Cardiac muscle cell (in vitro differentiated cells and primary cell): ENCODE data around the gene ACOXL. TPM values are rescaled to one million over a fixed set of nuclear protein-coding genes. Genes with fewer than 3 reads are reported as not detected.
A peak's percentile ranks its signal among the peaks of the same experiment; 100 is the strongest.

Source experiments
- DNase-seq, 2 donors: peaks; one replicate each; pipeline versions ENCODE4 v3.0.0 to v3.0.0-alpha.2; 2010 to 2017; ENCODE audit warnings: low read depth in 1 of 2, low spot score in 1 of 2
- H3K27ac ChIP-seq: fragments of 200-600 bp; sonication (generic); 2 replicates; pipeline ENCODE4 v1.5.1; 2016
- H3K27me3 ChIP-seq: fragments of 200-600 bp; sonication (generic); 2 replicates; pipeline ENCODE4 v1.6.0; 2016; ENCODE audit warnings: control low read depth
- H3K36me3 ChIP-seq: fragments of 200-600 bp; sonication (generic); 2 replicates; pipeline ENCODE4 v1.5.1; 2016; ENCODE audit warnings: control low read depth
- H3K4me1 ChIP-seq: fragments of 200-600 bp; sonication (generic); 2 replicates; pipeline ENCODE4 v1.8.1; 2017; ENCODE audit warnings: low read depth, mild to moderate bottlenecking, mixed run types
- H3K4me3 ChIP-seq: fragments of 200-600 bp; sonication (generic); 2 replicates; pipeline ENCODE4 v1.5.1; 2016; ENCODE audit warnings: mild to moderate bottlenecking
- H3K9me3 ChIP-seq: fragments of 200-600 bp; sonication (generic); 2 replicates; pipeline ENCODE4 v1.5.1; 2017; ENCODE audit warnings: low read depth, mild to moderate bottlenecking, control low read depth
- polyA plus RNA-seq: library from polyadenylated mRNA; unstranded; fragments of >200 nt; fragmentation: Nextera tagmentation; extraction: Ambion mirVana; gene quantifications from 2 replicates; pipeline ENCODE4 v1.2.1, GENCODE V29; 2016
- total RNA-seq: library from RNA; depleted of rRNA; stranded (reverse); fragments of >200 nt; gene quantifications from 2 replicates; pipeline ENCODE4 v1.2.3, GENCODE V29; 2016
- TF ChIP-seq, protein P1 (sequence below): IDR thresholded peaks from 2 replicates; pipeline ENCODE4 v1.5.1; 2012; ENCODE audit warnings: low read depth, mild to moderate bottlenecking, low read length

ACOXL gene
- total and polyA plus RNA-seq, 2 experiments from 2014 or later: 0.89 to 2.4 TPM

GRCh38 chr2:110726285-110726684, 6.1 kb upstream of the ACOXL start:
- DNase-seq: no peak
- H3K27me3 ChIP-seq: peaks cover 10% of the 10 kb centered on the region
- H3K9me3 ChIP-seq: no peaks in the 10 kb centered on the region
- no peaks in the 10 kb centered on the region for H3K36me3 ChIP-seq
- no peak overlapping the region for H3K27ac ChIP-seq
- H3K4me3 ChIP-seq: no peak overlapping the region
- TF ChIP-seq, protein P1, sequence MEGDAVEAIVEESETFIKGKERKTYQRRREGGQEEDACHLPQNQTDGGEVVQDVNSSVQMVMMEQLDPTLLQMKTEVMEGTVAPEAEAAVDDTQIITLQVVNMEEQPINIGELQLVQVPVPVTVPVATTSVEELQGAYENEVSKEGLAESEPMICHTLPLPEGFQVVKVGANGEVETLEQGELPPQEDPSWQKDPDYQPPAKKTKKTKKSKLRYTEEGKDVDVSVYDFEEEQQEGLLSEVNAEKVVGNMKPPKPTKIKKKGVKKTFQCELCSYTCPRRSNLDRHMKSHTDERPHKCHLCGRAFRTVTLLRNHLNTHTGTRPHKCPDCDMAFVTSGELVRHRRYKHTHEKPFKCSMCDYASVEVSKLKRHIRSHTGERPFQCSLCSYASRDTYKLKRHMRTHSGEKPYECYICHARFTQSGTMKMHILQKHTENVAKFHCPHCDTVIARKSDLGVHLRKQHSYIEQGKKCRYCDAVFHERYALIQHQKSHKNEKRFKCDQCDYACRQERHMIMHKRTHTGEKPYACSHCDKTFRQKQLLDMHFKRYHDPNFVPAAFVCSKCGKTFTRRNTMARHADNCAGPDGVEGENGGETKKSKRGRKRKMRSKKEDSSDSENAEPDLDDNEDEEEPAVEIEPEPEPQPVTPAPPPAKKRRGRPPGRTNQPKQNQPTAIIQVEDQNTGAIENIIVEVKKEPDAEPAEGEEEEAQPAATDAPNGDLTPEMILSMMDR: no peak
- no peaks in the 10 kb centered on the region for H3K4me1 ChIP-seq

- TF ChIP-seq, protein P1: no peak
- Histone ChIP-seq H3K36me3 (no peaks in the 10 kb centered on the region), H3K27ac (no peak overlapping the region), H3K9me3 (no peaks in the 10 kb centered on the region), H3K4me3 (no peak overlapping the region), H3K27me3 (peaks cover 26% of the 10 kb centered on the region), H3K4me1 (peaks cover 4% of the 10 kb centered on the region)
- no peak for DNase-seq
These were observed 4.5 kb upstream of the ACOXL start for GRCh38 chr2:110727923-110728322.

DNA sequence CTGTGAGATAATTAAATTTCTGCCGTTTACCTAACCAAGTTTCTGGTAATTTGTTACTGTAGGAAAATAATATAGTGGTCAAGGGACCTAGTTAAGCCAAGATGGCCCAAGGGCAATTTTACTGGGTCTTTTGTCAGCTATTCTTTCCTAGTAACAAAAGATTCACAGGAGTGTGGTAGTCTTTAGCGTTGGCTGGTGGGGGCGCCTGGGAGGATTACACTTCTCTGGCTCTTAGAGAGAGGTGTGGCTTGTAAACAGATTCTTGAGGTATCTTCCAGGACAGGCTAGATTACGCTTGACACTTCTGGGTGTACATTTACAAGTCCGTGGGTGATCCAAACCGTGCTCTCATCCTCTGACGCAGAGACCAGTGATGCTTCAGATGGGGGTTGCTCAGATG, 3.3 kb upstream of the ACOXL start:
- no peak overlapping the region for H3K27ac ChIP-seq
- DNase-seq: no peak

GRCh38 chr2:110731064-110731463, 1.3 kb upstream of the ACOXL start:
- Histone ChIP-seq H3K4me3 (no peak overlapping the region), H3K9me3 (no peaks in the 10 kb centered on the region), H3K27me3 (peaks cover 56% of the 10 kb centered on the region), H3K36me3 (no peaks in the 10 kb centered on the region), H3K4me1 (peaks cover 4% of the 10 kb centered on the region), H3K27ac (no peak overlapping the region)
- TF ChIP-seq, protein P1: no peak
- no peak for DNase-seq

More for the DNA sequence above, 3.3 kb upstream of the ACOXL start:
- Histone ChIP-seq H3K9me3 (no peaks in the 10 kb centered on the region), H3K27me3 (peaks cover 38% of the 10 kb centered on the region), H3K4me1 (peaks cover 4% of the 10 kb centered on the region), H3K36me3 (no peaks in the 10 kb centered on the region), H3K4me3 (no peak overlapping the region)
- TF ChIP-seq, protein P1: no peak

DNA sequence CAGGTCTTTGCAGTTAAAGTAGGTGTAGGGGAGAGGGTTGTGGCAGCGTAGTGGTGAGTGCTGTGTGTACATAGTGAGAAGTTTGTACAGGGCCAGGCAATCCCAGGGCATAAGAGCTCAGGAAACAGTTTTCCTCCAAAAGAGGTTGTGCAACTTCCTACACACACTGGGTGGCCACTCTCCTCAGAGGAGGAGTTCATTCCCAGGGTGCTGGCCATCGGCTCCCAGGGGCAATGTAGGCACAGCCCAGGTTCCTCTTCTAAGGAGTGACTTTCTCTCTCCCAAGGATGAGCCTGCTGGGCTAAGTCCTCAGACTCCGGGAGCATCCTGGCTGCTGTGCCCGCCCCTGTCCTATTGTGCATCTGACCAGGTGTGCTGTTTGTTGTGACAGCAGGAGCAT, 3.0 kb downstream of the ACOXL start:
- TF ChIP-seq, protein P1: no peak
- no peak overlapping the region for H3K27ac ChIP-seq
- DNase-seq: peak in 1 of 2 donors; percentile 52
- H3K4me3 ChIP-seq: no peak overlapping the region
- peaks cover 55% of the 10 kb centered on the region for H3K27me3 ChIP-seq
- H3K36me3 ChIP-seq: no peaks in the 10 kb centered on the region
- no peaks in the 10 kb centered on the region for H3K9me3 ChIP-seq
- H3K4me1 ChIP-seq: peaks cover 4% of the 10 kb centered on the region

- H3K27me3 ChIP-seq: peaks cover 31% of the 10 kb centered on the region
- H3K27ac ChIP-seq: no peak overlapping the region
- no peak for DNase-seq
- H3K4me3 ChIP-seq: no peak overlapping the region
- H3K4me1 ChIP-seq: peaks cover 9% of the 10 kb centered on the region
- TF ChIP-seq, protein P1: no peak
- H3K36me3 ChIP-seq: no peaks in the 10 kb centered on the region
- H3K9me3 ChIP-seq: no peaks in the 10 kb centered on the region
These were observed 5.4 kb downstream of the ACOXL start for GRCh38 chr2:110737783-110738182.
